WTC11 (cell line): ENCODE measurements around the gene ADGRV1.
"Not testable (repeated sequence)": the region's sequence is repeated elsewhere in the genome, so short reads cannot be mapped to it uniquely, and the experiment has no call there.

ENCODE experiments used
- NFATC4 ChIP-seq: fragments of 250-450 bp; sonication (Bioruptor Pico); IDR thresholded peaks from 2 replicates; pipeline ENCODE4 v1.9.0; 2021; ENCODE audit warnings: mild to moderate bottlenecking
- NR1H2 ChIP-seq: sonication (generic); formaldehyde crosslinking; IDR thresholded peaks from 2 replicates; pipeline ENCODE4 v1.9.0; 2021; ENCODE audit warnings: mild to moderate bottlenecking, moderate library complexity, missing genetic modification reagents
- SMAD4 ChIP-seq: sonication (generic); formaldehyde crosslinking; IDR thresholded peaks from 2 replicates; pipeline ENCODE4 v1.8.0; 2022; ENCODE audit warnings: mild to moderate bottlenecking, missing genetic modification reagents
- TCF7 ChIP-seq: sonication (generic); formaldehyde crosslinking; IDR thresholded peaks from 2 replicates; pipeline ENCODE4 v1.8.0; 2022; ENCODE audit warnings: mild to moderate bottlenecking, low read depth, missing genetic modification reagents, moderate library complexity
- TP53 ChIP-seq: sonication (generic); formaldehyde crosslinking; IDR thresholded peaks from 2 replicates; pipeline ENCODE4 v1.8.1; 2023; ENCODE audit warnings: mild to moderate bottlenecking, missing genetic modification reagents
- TF ChIP-seq, protein P1 (sequence below): sonication (generic); formaldehyde crosslinking; IDR thresholded peaks from 2 replicates; pipeline ENCODE4 v1.8.1; 2023; ENCODE audit warnings: mild to moderate bottlenecking, missing genetic modification reagents, moderate library complexity
- TF ChIP-seq, protein P2 (sequence below): fragments of 200-600 bp; IDR thresholded peaks from 2 replicates; pipeline ENCODE4 v1.8.0; 2022; ENCODE audit warnings: antibody characterized with exemption
- TF ChIP-seq, protein P3 (sequence below): sonication (generic); formaldehyde crosslinking; IDR thresholded peaks from 2 replicates; pipeline ENCODE4 v1.8.0; 2023; ENCODE audit warnings: missing genetic modification reagents
- TF ChIP-seq, protein P4 (sequence below): sonication (generic); formaldehyde crosslinking; IDR thresholded peaks from 2 replicates; pipeline ENCODE4 v1.8.1; 2023; ENCODE audit warnings: mild to moderate bottlenecking, missing genetic modification reagents
- TF ChIP-seq, protein P5 (sequence below): sonication (generic); formaldehyde crosslinking; IDR thresholded peaks from 2 replicates; pipeline ENCODE4 v1.8.1; 2023; ENCODE audit warnings: mild to moderate bottlenecking, missing genetic modification reagents, moderate library complexity

DNA sequence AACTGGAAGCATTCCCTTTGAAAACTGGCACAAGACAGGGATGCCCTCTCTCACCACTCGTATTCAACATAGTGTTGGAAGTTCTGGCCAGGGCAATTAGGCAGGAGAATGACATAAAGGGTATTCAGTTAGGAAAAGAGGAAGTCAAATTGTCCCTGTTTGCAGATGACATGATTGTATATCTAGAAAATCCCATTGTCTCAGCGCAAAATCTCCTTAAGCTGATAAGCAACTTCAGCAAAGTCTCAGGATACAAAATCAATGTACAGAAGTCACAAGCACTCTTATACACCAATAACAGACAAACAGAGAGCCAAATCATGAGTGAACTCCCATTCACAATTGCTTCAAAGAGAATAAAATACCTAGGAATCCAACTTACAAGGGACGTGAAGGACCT lies 128.9 kb downstream of the ADGRV1 start:
- TF ChIP-seq, protein P1, sequence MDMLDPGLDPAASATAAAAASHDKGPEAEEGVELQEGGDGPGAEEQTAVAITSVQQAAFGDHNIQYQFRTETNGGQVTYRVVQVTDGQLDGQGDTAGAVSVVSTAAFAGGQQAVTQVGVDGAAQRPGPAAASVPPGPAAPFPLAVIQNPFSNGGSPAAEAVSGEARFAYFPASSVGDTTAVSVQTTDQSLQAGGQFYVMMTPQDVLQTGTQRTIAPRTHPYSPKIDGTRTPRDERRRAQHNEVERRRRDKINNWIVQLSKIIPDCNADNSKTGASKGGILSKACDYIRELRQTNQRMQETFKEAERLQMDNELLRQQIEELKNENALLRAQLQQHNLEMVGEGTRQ, result not testable (repeated sequence)
- TF ChIP-seq, protein P2, sequence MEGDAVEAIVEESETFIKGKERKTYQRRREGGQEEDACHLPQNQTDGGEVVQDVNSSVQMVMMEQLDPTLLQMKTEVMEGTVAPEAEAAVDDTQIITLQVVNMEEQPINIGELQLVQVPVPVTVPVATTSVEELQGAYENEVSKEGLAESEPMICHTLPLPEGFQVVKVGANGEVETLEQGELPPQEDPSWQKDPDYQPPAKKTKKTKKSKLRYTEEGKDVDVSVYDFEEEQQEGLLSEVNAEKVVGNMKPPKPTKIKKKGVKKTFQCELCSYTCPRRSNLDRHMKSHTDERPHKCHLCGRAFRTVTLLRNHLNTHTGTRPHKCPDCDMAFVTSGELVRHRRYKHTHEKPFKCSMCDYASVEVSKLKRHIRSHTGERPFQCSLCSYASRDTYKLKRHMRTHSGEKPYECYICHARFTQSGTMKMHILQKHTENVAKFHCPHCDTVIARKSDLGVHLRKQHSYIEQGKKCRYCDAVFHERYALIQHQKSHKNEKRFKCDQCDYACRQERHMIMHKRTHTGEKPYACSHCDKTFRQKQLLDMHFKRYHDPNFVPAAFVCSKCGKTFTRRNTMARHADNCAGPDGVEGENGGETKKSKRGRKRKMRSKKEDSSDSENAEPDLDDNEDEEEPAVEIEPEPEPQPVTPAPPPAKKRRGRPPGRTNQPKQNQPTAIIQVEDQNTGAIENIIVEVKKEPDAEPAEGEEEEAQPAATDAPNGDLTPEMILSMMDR, result not testable (repeated sequence)
- not testable (repeated sequence) for TF ChIP-seq NFATC4; TCF7 (CRISPR knock-in tag); SMAD4; TP53 (CRISPR knock-in tag); NR1H2
- TF ChIP-seq, protein P3, sequence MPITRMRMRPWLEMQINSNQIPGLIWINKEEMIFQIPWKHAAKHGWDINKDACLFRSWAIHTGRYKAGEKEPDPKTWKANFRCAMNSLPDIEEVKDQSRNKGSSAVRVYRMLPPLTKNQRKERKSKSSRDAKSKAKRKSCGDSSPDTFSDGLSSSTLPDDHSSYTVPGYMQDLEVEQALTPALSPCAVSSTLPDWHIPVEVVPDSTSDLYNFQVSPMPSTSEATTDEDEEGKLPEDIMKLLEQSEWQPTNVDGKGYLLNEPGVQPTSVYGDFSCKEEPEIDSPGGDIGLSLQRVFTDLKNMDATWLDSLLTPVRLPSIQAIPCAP (CRISPR knock-in tag), result not testable (repeated sequence)
- TF ChIP-seq, protein P4, sequence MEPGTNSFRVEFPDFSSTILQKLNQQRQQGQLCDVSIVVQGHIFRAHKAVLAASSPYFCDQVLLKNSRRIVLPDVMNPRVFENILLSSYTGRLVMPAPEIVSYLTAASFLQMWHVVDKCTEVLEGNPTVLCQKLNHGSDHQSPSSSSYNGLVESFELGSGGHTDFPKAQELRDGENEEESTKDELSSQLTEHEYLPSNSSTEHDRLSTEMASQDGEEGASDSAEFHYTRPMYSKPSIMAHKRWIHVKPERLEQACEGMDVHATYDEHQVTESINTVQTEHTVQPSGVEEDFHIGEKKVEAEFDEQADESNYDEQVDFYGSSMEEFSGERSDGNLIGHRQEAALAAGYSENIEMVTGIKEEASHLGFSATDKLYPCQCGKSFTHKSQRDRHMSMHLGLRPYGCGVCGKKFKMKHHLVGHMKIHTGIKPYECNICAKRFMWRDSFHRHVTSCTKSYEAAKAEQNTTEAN, result not testable (repeated sequence)
- TF ChIP-seq, protein P5, sequence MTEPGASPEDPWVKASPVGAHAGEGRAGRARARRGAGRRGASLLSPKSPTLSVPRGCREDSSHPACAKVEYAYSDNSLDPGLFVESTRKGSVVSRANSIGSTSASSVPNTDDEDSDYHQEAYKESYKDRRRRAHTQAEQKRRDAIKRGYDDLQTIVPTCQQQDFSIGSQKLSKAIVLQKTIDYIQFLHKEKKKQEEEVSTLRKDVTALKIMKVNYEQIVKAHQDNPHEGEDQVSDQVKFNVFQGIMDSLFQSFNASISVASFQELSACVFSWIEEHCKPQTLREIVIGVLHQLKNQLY (CRISPR knock-in tag), result not testable (repeated sequence)
